Retinal pigment epithelial cell (primary cell): Measurements from ENCODE around the gene MON1B.
A peak's percentile ranks its signal among the peaks of the same experiment; 100 is the strongest.
"Not testable (repeated sequence)": the region's sequence is repeated elsewhere in the genome, so short reads cannot be mapped to it uniquely, and the experiment has no call there.

Source experiments
- DNase-seq: peaks from one replicate; pipeline ENCODE4 v3.0.0-alpha.2; 2010; ENCODE audit warnings: low read depth
- H3K4me3 ChIP-seq: 2 replicates; pipeline ENCODE4 v1.5.1; 2011; ENCODE audit warnings: mild to moderate bottlenecking, low read length, control low read depth, moderate library complexity
- TF ChIP-seq, protein P1 (sequence below): conservative IDR thresholded peaks from 2 replicates; pipeline ENCODE4 v1.5.1; 2011; ENCODE audit warnings: low read depth, low read length, control low read depth, inconsistent platforms

MON1B gene

DNA sequence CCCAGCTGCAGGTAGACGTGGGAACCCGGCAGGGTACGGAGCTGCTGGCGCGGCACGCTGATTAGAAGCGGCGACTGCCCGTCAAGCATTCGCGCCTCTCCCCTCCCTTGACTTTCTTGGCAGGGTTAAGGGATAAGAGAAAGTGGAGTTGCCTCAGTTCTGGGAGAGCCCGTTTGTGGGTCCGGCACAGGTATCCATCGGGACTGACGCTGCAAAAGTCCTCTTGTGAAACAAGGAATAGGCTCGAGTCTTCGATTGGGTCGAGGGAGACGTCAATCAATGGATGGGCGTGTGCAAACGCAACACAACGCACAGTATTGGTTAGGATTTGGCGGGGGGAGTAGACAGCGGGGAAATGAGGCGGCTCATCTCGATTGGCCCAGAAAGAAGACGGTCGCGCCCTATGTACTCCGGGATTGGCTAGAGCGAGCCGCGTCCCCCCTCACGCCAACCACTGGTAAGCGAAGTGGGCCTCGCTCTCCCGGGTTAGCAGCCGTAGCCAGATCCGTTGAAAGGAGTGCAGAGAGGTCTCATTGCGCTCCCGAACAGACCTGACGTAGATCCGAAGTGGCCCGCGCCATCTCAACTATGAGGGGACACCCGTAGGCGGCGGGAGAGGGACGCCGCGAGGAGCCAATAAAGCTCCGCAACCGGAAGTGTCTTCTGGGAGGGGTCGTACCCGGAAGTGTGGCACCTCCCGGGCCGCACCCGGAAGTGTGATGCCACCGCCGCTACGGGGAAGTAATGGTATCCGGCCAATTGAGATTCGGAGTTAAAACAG lies at the start of gene MON1B:
TSS of gene MON1B (plus strand) at position 713 of the 781 bp plus-strand sequence. CDS start 296 bp downstream, outside the sequence.
- peak within 1 kb of the TSS; percentile 97 for H3K4me3 ChIP-seq
- TF ChIP-seq, protein P1, sequence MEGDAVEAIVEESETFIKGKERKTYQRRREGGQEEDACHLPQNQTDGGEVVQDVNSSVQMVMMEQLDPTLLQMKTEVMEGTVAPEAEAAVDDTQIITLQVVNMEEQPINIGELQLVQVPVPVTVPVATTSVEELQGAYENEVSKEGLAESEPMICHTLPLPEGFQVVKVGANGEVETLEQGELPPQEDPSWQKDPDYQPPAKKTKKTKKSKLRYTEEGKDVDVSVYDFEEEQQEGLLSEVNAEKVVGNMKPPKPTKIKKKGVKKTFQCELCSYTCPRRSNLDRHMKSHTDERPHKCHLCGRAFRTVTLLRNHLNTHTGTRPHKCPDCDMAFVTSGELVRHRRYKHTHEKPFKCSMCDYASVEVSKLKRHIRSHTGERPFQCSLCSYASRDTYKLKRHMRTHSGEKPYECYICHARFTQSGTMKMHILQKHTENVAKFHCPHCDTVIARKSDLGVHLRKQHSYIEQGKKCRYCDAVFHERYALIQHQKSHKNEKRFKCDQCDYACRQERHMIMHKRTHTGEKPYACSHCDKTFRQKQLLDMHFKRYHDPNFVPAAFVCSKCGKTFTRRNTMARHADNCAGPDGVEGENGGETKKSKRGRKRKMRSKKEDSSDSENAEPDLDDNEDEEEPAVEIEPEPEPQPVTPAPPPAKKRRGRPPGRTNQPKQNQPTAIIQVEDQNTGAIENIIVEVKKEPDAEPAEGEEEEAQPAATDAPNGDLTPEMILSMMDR = no peak
- DNase-seq = peak; percentile 98

DNA sequence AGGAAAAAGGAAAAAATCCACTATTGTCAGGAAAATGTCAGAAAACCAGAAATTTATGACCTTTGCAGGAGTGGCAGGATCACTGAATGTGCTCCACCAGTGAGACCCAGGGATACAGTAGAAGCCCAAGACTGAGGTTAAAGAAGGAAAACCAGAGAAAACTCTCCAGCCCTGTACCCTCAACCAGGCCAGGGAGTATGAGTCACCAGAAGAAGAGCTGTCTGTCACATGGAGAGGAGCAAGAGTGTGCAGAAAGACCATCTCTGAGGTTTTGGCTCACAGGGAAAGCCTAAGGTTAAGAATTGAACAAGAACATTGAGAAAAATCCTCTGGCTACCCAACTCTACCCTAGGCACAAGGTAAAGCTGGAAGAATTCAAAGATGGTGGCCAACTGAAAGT lies 47.6 kb upstream of the MON1B start:
- no peak for DNase-seq
- TF ChIP-seq, protein P1 = no peak
- H3K4me3 ChIP-seq = no peak overlapping the region

DNA sequence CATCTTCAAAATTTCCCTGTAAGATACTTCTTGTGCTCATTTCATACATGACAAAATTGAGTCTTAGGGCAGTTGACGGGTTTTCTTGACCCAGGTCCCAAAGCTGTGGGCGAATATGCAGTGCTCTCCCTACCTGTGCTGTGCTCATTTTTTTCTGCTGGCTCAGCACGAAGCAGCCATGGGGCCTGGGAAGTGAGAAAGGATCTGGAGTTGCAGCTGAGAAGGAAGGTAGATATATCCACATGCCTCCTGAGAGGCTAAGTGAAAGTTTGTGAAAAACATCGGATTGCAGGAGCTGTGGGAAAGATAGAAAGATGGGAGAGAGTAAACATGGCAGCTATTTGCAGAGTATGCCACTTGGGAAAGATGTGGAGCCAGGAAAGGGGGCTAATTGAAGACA lies 42.9 kb upstream of the MON1B start:
- DNase-seq = no peak
- H3K4me3 ChIP-seq = no peak overlapping the region
- TF ChIP-seq, protein P1 = no peak

DNA sequence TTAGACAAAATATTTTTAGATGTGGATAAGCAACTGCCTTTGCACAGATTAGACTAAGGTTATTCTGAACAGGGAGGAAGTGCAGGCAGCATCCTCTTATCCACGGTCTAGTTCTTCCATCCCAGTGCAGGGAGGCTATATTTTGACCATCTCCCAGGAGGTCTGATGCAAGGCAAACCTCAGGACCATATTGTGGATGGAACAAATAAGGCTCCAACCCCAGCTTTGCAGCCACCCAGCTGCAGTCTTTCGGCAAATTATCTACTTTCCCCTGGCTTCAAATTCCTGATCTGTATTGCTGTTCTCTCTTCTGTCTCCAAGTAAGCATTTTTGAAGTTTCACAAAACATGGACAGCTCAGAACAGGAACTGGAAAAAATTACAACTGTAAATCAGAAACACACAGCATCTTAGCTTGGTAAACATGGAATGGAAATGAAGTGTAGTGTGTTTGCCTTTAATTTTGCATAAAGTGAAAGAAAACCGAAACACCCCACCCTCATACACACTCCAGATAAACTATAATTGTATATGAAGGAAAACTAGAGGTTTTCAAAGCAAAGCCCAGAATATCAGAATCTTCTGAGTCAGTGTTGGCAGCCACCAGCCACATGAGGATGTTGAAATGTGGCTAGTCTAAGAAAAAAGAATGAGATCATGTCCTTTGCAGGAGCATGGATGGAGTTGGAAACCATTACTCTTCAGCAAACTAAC lies 33.5 kb upstream of the MON1B start:
- H3K4me3 ChIP-seq = no peak overlapping the region
- no peak for DNase-seq
- TF ChIP-seq, protein P1 = no peak

DNA sequence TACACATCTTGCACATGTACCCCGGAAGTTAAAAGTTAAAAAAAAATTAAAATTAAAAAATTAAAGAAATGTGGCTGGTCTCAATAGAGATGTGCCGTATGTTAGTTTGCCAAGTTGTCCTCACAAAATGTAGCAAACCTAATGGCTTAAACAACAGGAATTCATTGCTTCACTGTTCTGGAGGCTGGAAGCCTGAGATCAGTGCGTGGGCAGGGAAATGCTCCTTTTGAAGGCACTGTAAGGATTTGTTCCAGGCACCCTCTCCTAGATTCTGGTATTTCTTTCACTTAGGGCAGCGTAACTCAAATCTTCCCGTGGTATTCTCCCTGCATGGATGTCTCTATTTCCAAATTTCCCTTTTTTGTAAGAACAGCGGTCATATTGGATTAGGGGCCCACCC lies 32.7 kb upstream of the MON1B start:
- no peak overlapping the region for H3K4me3 ChIP-seq
- DNase-seq = no peak
- TF ChIP-seq, protein P1 = no peak

DNA sequence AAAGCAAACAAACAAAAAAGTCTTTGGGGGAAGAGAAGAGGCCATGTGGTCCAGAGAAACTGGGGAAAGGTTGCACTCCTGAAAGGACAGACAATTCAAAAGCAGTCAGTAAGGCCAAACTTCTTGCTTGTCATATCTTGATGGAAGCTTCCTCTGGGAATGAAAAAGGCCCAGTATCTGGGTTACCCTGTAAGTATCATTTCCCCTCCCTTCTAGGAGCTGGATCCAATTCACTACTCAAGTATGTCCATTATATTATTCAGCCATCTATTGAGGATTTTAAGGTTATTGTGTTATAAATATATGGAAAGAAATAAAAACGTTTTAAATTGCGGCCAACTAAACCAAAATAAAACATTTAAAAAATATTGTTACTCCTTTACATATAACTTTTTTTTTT lies 26.0 kb upstream of the MON1B start:
- no peak overlapping the region for H3K4me3 ChIP-seq
- TF ChIP-seq, protein P1 = no peak
- no peak for DNase-seq

DNA sequence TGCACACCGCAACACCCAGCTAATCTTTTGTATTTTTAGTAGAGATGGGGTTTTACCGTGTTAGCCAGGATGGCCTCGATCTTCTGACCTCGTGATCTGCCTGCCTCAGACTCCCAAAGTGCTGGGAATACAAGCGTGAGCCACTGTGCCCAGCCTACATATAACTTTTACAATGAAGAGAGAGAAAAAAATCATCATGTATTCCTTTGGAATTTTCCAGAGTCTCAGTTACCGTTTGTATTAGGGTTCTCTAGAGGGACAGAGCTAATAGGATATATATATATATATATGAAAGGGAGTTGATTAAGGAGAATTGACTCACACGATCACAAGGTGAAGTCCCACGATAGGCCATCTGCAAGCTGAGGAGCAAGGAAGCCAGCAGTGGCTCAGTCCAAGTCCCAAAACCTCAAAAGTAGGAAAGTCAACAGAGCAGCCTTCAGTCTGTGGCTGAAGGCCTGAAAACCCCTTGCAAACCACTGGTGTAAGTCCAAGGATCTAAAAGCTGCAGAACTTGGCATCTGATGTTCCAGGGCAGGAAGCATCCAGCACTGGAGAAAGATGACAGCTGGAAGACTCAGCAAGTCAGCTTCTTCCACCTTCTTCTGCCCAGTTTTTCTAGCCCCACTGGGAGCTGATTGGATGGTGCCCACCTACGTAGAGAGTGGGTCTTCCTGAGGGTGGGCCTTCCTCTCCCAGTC lies 25.3 kb upstream of the MON1B start:
- H3K4me3 ChIP-seq, DNase-seq: not testable (repeated sequence)
